Loucy (cell line): ENCODE data around the gene ZC4H2.

ENCODE experiments used
- CTCF ChIP-seq: fragments of 200-600 bp; sonication (generic); conservative IDR thresholded peaks from 2 replicates; pipeline ENCODE4 v1.5.1; 2014; ENCODE audit warnings: mild to moderate bottlenecking, antibody characterized with exemption, low read length
- EZH2phosphoT487 ChIP-seq: fragments of 200-600 bp; IDR thresholded peaks from 2 replicates; pipeline ENCODE4 v1.6.1; 2018; ENCODE audit warnings: antibody characterized with exemption, mild to moderate bottlenecking, moderate library complexity, borderline replicate concordance

- no peak for TF ChIP-seq CTCF
- TF ChIP-seq EZH2phosphoT487: no peak
Observed at GRCh38 chrX:64977830-64978229, 1.6 kb upstream of the ZC4H2 start.
